ENCODE data around the gene CSGALNACT2. TPM values are rescaled to one million over a fixed set of nuclear protein-coding genes. Genes with fewer than 3 reads are reported as not detected.
"Not testable (repeated sequence)": the region's sequence is repeated elsewhere in the genome, so short reads cannot be mapped to it uniquely, and the experiment has no call there.

CSGALNACT2 gene
- total RNA-seq, 2 experiments from 2014 or later: 25.6 to 27.1 TPM

- CTCF ChIA-PET: no interaction called here
- Mint-ChIP-seq H3K4me1 (ENCODE audit: low read depth) (peaks cover 40% of the 10 kb centered on the region), H3K27ac (no peak overlapping the region), H3K4me3 (no peak overlapping the region), H3K9me3 (no peaks in the 10 kb centered on the region), H3K36me3 (ENCODE audit: low read depth) (peaks cover 20% of the 10 kb centered on the region), H3K27me3 (ENCODE audit: low read depth) (no peaks in the 10 kb centered on the region)
- intact Hi-C loops (cut with micrococcal nuclease): no loop called here
- DNase-seq: no peak
Observed at GRCh38 chr10:43162604-43163003, 24.4 kb downstream of the CSGALNACT2 start.

GRCh38 chr10:43166207-43166879 is 28.1 kb downstream of the CSGALNACT2 start:
- H3K36me3 Mint-ChIP-seq (ENCODE audit: low read depth): peaks cover 27% of the 10 kb centered on the region
- intact Hi-C loops (cut with micrococcal nuclease): loop anchor here (1.0 kb wide), 1 partner anchor 26 kb away; no protein-coding TSS in a partner anchor
- H3K4me1 Mint-ChIP-seq (ENCODE audit: low read depth): peaks cover 22% of the 10 kb centered on the region
- no peaks in the 10 kb centered on the region for H3K9me3 Mint-ChIP-seq
- no peaks in the 10 kb centered on the region for H3K27me3 Mint-ChIP-seq (ENCODE audit: low read depth)
- no peak for DNase-seq
- H3K27ac Mint-ChIP-seq: no peak overlapping the region
- H3K4me3 Mint-ChIP-seq: no peak overlapping the region
- CTCF ChIA-PET: no interaction called here

GRCh38 chr10:43166880-43167497 is 28.7 kb downstream of the CSGALNACT2 start:
- Mint-ChIP-seq H3K4me3 (no peak overlapping the region), H3K4me1 (ENCODE audit: low read depth) (peaks cover 17% of the 10 kb centered on the region), H3K9me3 (no peaks in the 10 kb centered on the region), H3K27ac (no peak overlapping the region), H3K27me3 (ENCODE audit: low read depth) (no peaks in the 10 kb centered on the region), H3K36me3 (ENCODE audit: low read depth) (peaks cover 27% of the 10 kb centered on the region)
- intact Hi-C loops (cut with micrococcal nuclease): loop anchor here (1.0 kb wide), 1 partner anchor 27 kb away; no protein-coding TSS in a partner anchor
- CTCF ChIA-PET: no interaction called here
- peak; percentile 18 for DNase-seq

GRCh38 chr10:43167498-43167889 is 29.2 kb downstream of the CSGALNACT2 start:
- Mint-ChIP-seq H3K36me3 (ENCODE audit: low read depth) (peaks cover 29% of the 10 kb centered on the region), H3K4me1 (ENCODE audit: low read depth) (peaks cover 15% of the 10 kb centered on the region)

GRCh38 chr10:43170491-43170890 is 32.2 kb downstream of the CSGALNACT2 start:
- Mint-ChIP-seq H3K9me3 (no peaks in the 10 kb centered on the region), H3K4me1 (ENCODE audit: low read depth) (peaks cover 12% of the 10 kb centered on the region), H3K4me3 (no peak overlapping the region), H3K27me3 (ENCODE audit: low read depth) (no peaks in the 10 kb centered on the region), H3K36me3 (ENCODE audit: low read depth) (peaks cover 35% of the 10 kb centered on the region), H3K27ac (no peak overlapping the region)
- DNase-seq: no peak
- CTCF ChIA-PET: interaction anchor here (0.5 to 1.4 kb wide), 4 partner anchors 11 to 293 kb away, joined by 3 to 4 read pairs (median 3); no protein-coding TSS in a partner anchor
- intact Hi-C loops (cut with micrococcal nuclease): no loop called here

More at GRCh38 chr10:43167498-43167889, 29.2 kb downstream of the CSGALNACT2 start:
- Mint-ChIP-seq H3K9me3 (no peaks in the 10 kb centered on the region), H3K4me3 (no peak overlapping the region), H3K27me3 (ENCODE audit: low read depth) (no peaks in the 10 kb centered on the region), H3K27ac (no peak overlapping the region)
- no peak for DNase-seq
- CTCF ChIA-PET: no interaction called here
- intact Hi-C loops (cut with micrococcal nuclease): no loop called here

GRCh38 chr10:43172645-43173044 is 34.4 kb downstream of the CSGALNACT2 start:
- CTCF ChIA-PET: interaction anchor here (0.6 to 1.0 kb wide), 2 partner anchors 12 to 72 kb away, joined by 3 read pairs; no protein-coding TSS in a partner anchor

GRCh38 chr10:43173120-43173519 is 34.9 kb downstream of the CSGALNACT2 start:
- no peak for DNase-seq
- no peaks in the 10 kb centered on the region for H3K27me3 Mint-ChIP-seq (ENCODE audit: low read depth)
- intact Hi-C loops (cut with micrococcal nuclease): no loop called here
- H3K4me1 Mint-ChIP-seq (ENCODE audit: low read depth): no peaks in the 10 kb centered on the region
- H3K36me3 Mint-ChIP-seq (ENCODE audit: low read depth): peaks cover 53% of the 10 kb centered on the region
- no peaks in the 10 kb centered on the region for H3K9me3 Mint-ChIP-seq
- H3K27ac Mint-ChIP-seq: no peak overlapping the region
- no peak overlapping the region for H3K4me3 Mint-ChIP-seq
- CTCF ChIA-PET: no interaction called here

More at GRCh38 chr10:43172645-43173044, 34.4 kb downstream of the CSGALNACT2 start:
- intact Hi-C loops (cut with micrococcal nuclease): no loop called here
- H3K27ac Mint-ChIP-seq: peak overlapping the region; percentile 22
- no peak overlapping the region for H3K4me3 Mint-ChIP-seq
- no peaks in the 10 kb centered on the region for H3K9me3 Mint-ChIP-seq
- DNase-seq: no peak
- peaks cover 48% of the 10 kb centered on the region for H3K36me3 Mint-ChIP-seq (ENCODE audit: low read depth)
- no peaks in the 10 kb centered on the region for H3K27me3 Mint-ChIP-seq (ENCODE audit: low read depth)
- no peaks in the 10 kb centered on the region for H3K4me1 Mint-ChIP-seq (ENCODE audit: low read depth)

GRCh38 chr10:43174969-43175368 is 36.7 kb downstream of the CSGALNACT2 start:
- H3K27ac Mint-ChIP-seq: no peak overlapping the region
- H3K9me3 Mint-ChIP-seq: peaks cover 2% of the 10 kb centered on the region
- no peak overlapping the region for H3K4me3 Mint-ChIP-seq
- CTCF ChIA-PET: no interaction called here
- DNase-seq: no peak
- no peaks in the 10 kb centered on the region for H3K4me1 Mint-ChIP-seq (ENCODE audit: low read depth)
- peaks cover 58% of the 10 kb centered on the region for H3K36me3 Mint-ChIP-seq (ENCODE audit: low read depth)
- intact Hi-C loops (cut with micrococcal nuclease): no loop called here
- H3K27me3 Mint-ChIP-seq (ENCODE audit: low read depth): no peaks in the 10 kb centered on the region

- Mint-ChIP-seq H3K36me3 (ENCODE audit: low read depth) (peaks cover 69% of the 10 kb centered on the region), H3K27me3 (ENCODE audit: low read depth) (no peaks in the 10 kb centered on the region), H3K27ac (no peak overlapping the region), H3K9me3 (peaks cover 2% of the 10 kb centered on the region), H3K4me3 (no peak overlapping the region), H3K4me1 (ENCODE audit: low read depth) (no peaks in the 10 kb centered on the region)
- CTCF ChIA-PET: interaction anchor here (1.7 kb wide), 1 partner anchor 25 kb away, joined by 4 read pairs; no protein-coding TSS in a partner anchor
- intact Hi-C loops (cut with micrococcal nuclease): no loop called here
- no peak for DNase-seq
Observed at GRCh38 chr10:43176271-43176670, 38.0 kb downstream of the CSGALNACT2 start.

- no peak for DNase-seq
- intact Hi-C loops (cut with micrococcal nuclease): no loop called here
- CTCF ChIA-PET: no interaction called here
- Mint-ChIP-seq H3K27me3 (ENCODE audit: low read depth) (no peaks in the 10 kb centered on the region), H3K27ac (no peak overlapping the region), H3K4me1 (ENCODE audit: low read depth) (no peaks in the 10 kb centered on the region), H3K36me3 (ENCODE audit: low read depth) (peaks cover 67% of the 10 kb centered on the region), H3K9me3 (peaks cover 2% of the 10 kb centered on the region), H3K4me3 (no peak overlapping the region)
Observed at GRCh38 chr10:43177595-43177994, 39.4 kb downstream of the CSGALNACT2 start.

GRCh38 chr10:43181146-43181545 is 42.9 kb downstream of the CSGALNACT2 start:
- CTCF ChIA-PET: interaction anchor here (0.6 to 1.4 kb wide), 3 partner anchors 10 to 200 kb away, joined by 3 to 5 read pairs (median 3); no protein-coding TSS in a partner anchor
- Mint-ChIP-seq H3K27me3 (ENCODE audit: low read depth) (no peaks in the 10 kb centered on the region), H3K9me3 (peaks cover 2% of the 10 kb centered on the region), H3K4me1 (ENCODE audit: low read depth) (no peaks in the 10 kb centered on the region), H3K27ac (no peak overlapping the region), H3K4me3 (no peak overlapping the region), H3K36me3 (ENCODE audit: low read depth) (peaks cover 67% of the 10 kb centered on the region)
- DNase-seq: no peak
- intact Hi-C loops (cut with micrococcal nuclease): no loop called here

GRCh38 chr10:43183764-43184163 is 45.5 kb downstream of the CSGALNACT2 start:
- intact Hi-C loops (cut with micrococcal nuclease); H3K27ac Mint-ChIP-seq; CTCF ChIA-PET; H3K9me3 Mint-ChIP-seq; H3K4me3 Mint-ChIP-seq; H3K27me3 Mint-ChIP-seq (ENCODE audit: low read depth); H3K4me1 Mint-ChIP-seq (ENCODE audit: low read depth); DNase-seq: not testable (repeated sequence)
- peaks cover 56% of the 10 kb centered on the region for H3K36me3 Mint-ChIP-seq (ENCODE audit: low read depth)

- Mint-ChIP-seq H3K27ac (no peak overlapping the region), H3K36me3 (ENCODE audit: low read depth) (peaks cover 36% of the 10 kb centered on the region), H3K9me3 (no peaks in the 10 kb centered on the region), H3K27me3 (ENCODE audit: low read depth) (no peaks in the 10 kb centered on the region), H3K4me1 (ENCODE audit: low read depth) (no peaks in the 10 kb centered on the region), H3K4me3 (no peak overlapping the region)
- no peak for DNase-seq
- CTCF ChIA-PET: no interaction called here
- intact Hi-C loops (cut with micrococcal nuclease): no loop called here
Observed at GRCh38 chr10:43186150-43186549, 47.9 kb downstream of the CSGALNACT2 start.

Data from activated naive CD4-positive, alpha-beta T cell treated with anti-CD3 and anti-CD28 coated beads for 36 hours (primary cell).